Kidney epithelial cell (primary cell): ENCODE measurements around the gene SCYL1. TPM values are rescaled to one million over a fixed set of nuclear protein-coding genes. Genes with fewer than 3 reads are reported as not detected.

Experiments used
- DNase-seq: peaks from one replicate; pipeline ENCODE4 v3.0.0-alpha.2; 2010; ENCODE audit warnings: low read depth
- H3K27me3 ChIP-seq: 2 replicates; pipeline ENCODE4 v1.6.0; 2011; ENCODE audit warnings: low read length; ENCODE audit not compliant: control insufficient read depth, insufficient read depth
- H3K36me3 ChIP-seq: 2 replicates; pipeline ENCODE4 v1.5.1; 2011; ENCODE audit warnings: low read length; ENCODE audit not compliant: control insufficient read depth, insufficient read depth
- H3K4me3 ChIP-seq: 2 replicates; pipeline ENCODE4 v1.5.1; 2011; ENCODE audit warnings: low read depth, mild to moderate bottlenecking, control low read depth, low read length
- CTCF ChIP-seq: IDR thresholded peaks from 2 replicates; pipeline ENCODE4 v1.5.1; 2011; ENCODE audit warnings: mild to moderate bottlenecking, moderate library complexity, low read length, control low read depth, inconsistent platforms; ENCODE audit not compliant: insufficient read depth, poor library complexity, severe bottlenecking
- total RNA-seq: library from RNA; depleted of rRNA; stranded (reverse); fragments of >200 nt; gene quantifications from 2 replicates; pipeline ENCODE4 v1.2.3, GENCODE V29; 2015

The SCYL1 gene
- total RNA-seq, 1 donor from 2014 or later, result 121 TPM

- no peak for DNase-seq
- Histone ChIP-seq H3K27me3 (no peaks in the 10 kb centered on the region), H3K4me3 (no peak overlapping the region), H3K36me3 (peaks cover 4% of the 10 kb centered on the region)
- no peak for TF ChIP-seq CTCF
These were observed 7.6 kb downstream of the SCYL1 start for GRCh38 chr11:65532388-65533064.

GRCh38 chr11:65535102-65535501, 10.2 kb downstream of the SCYL1 start:
- Histone ChIP-seq H3K27me3 (no peaks in the 10 kb centered on the region), H3K4me3 (no peak overlapping the region), H3K36me3 (peaks cover 4% of the 10 kb centered on the region)
- DNase-seq, result no peak
- no peak for TF ChIP-seq CTCF

- Histone ChIP-seq H3K4me3 (no peak overlapping the region), H3K36me3 (peaks cover 3% of the 10 kb centered on the region), H3K27me3 (no peaks in the 10 kb centered on the region)
- no peak for TF ChIP-seq CTCF
- no peak for DNase-seq
These were observed 11.8 kb downstream of the SCYL1 start for GRCh38 chr11:65536412-65537295.

- no peak for TF ChIP-seq CTCF
- no peak for DNase-seq
- H3K4me3 ChIP-seq, result no peak overlapping the region
- H3K36me3 ChIP-seq, result peaks cover 3% of the 10 kb centered on the region
- no peaks in the 10 kb centered on the region for H3K27me3 ChIP-seq
These were observed 12.4 kb downstream of the SCYL1 start for GRCh38 chr11:65537296-65537597.

- no peak for DNase-seq
- no peak for TF ChIP-seq CTCF
- Histone ChIP-seq H3K27me3 (no peaks in the 10 kb centered on the region), H3K4me3 (no peak overlapping the region), H3K36me3 (peaks cover 2% of the 10 kb centered on the region)
These were observed 12.8 kb downstream of the SCYL1 start for GRCh38 chr11:65537620-65538231.
